ENCODE data around the gene TMEM156.

The TMEM156 gene

DNA sequence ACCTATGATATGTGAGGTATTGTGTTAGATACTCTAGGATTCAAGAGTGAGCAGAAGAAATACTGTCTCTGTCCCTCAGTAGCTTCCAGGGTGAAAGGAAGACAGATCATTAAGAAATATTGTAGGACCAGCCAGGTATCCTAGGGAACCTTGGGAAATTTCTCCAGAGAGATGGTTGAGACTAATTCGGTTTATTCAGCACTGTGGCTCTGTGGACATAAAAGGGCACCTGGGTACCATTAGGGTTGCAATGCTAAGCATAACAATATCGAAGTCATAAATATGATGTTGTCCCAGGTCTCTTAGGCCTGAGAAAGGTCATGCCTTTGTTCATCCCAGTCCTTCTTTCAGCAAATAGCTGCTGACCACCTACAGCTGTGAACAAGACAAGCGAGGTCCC lies 103.6 kb downstream of the TMEM156 start:
- H3K4me3 ChIP-seq (ENCODE audit: low read length), result no peak overlapping the region
- TF ChIP-seq, protein P1, sequence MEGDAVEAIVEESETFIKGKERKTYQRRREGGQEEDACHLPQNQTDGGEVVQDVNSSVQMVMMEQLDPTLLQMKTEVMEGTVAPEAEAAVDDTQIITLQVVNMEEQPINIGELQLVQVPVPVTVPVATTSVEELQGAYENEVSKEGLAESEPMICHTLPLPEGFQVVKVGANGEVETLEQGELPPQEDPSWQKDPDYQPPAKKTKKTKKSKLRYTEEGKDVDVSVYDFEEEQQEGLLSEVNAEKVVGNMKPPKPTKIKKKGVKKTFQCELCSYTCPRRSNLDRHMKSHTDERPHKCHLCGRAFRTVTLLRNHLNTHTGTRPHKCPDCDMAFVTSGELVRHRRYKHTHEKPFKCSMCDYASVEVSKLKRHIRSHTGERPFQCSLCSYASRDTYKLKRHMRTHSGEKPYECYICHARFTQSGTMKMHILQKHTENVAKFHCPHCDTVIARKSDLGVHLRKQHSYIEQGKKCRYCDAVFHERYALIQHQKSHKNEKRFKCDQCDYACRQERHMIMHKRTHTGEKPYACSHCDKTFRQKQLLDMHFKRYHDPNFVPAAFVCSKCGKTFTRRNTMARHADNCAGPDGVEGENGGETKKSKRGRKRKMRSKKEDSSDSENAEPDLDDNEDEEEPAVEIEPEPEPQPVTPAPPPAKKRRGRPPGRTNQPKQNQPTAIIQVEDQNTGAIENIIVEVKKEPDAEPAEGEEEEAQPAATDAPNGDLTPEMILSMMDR (IDR thresholded peaks at IDR 0.05; ENCODE audit: insufficient read depth, low read depth, low read length, missing control alignments), result no peak
- DNase-seq (ENCODE audit: low read depth), result no peak

DNA sequence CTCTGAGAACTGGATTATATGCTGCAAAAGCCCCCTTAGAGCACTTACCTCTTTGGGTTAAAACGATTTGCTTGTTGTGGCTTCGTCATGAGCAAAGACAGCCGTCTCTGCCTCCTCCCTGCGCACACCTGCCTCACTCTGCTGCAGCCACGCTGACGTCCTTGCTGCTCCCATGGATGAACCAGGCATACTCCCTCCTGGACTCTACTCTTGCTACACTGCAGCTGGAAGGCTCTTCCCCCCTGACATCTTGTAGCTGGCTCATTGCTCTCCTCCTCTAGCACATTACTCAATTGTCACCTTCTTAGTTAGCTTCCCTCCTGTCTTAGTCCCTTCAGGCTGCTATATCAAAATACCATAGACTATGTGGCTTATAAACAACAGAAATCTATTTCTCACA lies 105.3 kb downstream of the TMEM156 start:
- no peak for DNase-seq (ENCODE audit: low read depth)
- H3K4me3 ChIP-seq (ENCODE audit: low read length), result no peak overlapping the region
- TF ChIP-seq, protein P1 (IDR thresholded peaks at IDR 0.05; ENCODE audit: insufficient read depth, low read depth, low read length, missing control alignments), result no peak

DNA sequence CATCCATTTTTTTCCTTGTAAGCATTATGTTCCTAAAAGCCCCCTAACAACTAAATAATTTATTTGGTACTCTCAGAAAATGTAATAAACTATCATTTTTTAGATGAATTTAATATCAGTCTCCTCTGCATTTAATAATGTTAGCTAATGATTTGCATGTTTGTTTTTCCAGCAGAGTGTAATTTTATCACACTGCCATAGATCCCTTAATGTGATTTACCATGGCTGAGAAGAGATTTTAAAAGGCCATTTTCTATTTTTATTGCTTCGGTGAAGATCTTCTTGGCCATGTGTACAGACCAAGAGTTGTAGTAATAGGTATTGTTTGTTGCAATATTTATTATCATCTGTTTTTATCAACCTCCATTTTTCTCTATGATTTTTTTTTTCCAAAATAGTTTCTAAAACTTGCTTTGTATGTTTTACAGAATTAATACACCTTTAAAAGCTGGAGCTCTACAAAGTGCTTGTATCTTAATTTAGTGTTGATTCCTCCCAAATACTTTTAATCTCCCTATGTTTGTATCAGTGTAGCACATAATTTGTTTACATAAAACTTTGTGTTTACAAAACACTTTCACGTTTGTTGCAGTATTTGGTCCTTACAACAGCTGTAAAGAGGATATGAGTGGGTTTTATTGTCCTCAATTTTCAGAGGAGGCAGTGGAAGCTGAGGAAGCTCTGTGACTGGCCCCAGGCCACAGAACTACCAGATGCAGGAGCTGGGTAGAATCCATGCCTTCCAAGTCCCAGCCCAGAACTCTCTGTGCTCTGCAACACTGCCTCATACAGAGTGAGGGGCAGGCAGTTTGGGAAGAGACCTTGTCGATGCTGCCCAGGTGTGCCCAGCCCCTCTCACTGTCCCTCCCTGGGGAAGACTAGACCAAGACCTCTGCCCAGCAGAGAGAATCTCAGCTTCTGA lies 106.5 kb downstream of the TMEM156 start:
- no peak overlapping the region for H3K4me3 ChIP-seq (ENCODE audit: low read length)
- DNase-seq (ENCODE audit: low read depth), result no peak
- TF ChIP-seq, protein P1 (IDR thresholded peaks at IDR 0.05; ENCODE audit: insufficient read depth, low read depth, low read length, missing control alignments), result no peak

DNA sequence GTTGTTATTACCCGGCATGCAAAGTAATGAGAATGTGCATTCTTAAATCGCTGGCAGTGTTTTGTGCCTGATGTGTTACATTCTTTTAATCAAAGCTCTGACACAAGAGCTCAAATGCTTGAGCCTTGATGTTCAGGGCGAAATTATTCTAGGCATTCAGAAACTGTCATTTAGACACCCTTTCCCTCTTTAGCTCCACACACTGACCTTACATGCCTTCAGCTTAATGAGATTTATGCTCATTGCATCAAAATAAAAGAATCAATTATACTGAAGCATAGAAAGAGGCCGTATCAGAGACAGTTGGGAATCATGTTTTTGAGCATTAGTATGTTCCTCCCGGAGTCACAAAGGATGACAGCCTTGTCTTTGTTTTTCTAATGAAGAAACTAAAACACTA lies 107.9 kb downstream of the TMEM156 start:
- no peak overlapping the region for H3K4me3 ChIP-seq (ENCODE audit: low read length)
- no peak for DNase-seq (ENCODE audit: low read depth)
- TF ChIP-seq, protein P1 (IDR thresholded peaks at IDR 0.05; ENCODE audit: insufficient read depth, low read depth, low read length, missing control alignments), result no peak

DNA sequence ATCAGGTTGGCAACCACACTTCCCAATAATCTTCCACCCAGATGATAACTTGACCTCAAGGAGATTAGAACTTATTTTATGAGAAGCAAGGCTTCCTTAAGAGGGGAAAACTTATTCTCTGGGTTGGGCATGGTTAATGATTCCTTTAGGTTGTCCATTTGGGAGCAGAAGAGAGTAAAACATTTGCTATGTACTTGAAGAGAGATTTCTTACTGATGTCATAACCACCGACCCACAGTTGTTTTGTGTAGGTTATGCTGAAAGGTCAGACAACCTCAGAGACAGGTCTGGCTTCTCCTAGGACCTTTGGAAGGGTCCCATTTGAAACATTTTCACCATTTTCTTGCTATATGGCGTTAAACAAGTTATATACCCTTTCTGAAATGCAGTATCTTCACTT lies 108.5 kb downstream of the TMEM156 start:
- no peak for DNase-seq (ENCODE audit: low read depth)
- H3K4me3 ChIP-seq (ENCODE audit: low read length), result no peak overlapping the region
- TF ChIP-seq, protein P1 (IDR thresholded peaks at IDR 0.05; ENCODE audit: insufficient read depth, low read depth, low read length, missing control alignments), result no peak

DNA sequence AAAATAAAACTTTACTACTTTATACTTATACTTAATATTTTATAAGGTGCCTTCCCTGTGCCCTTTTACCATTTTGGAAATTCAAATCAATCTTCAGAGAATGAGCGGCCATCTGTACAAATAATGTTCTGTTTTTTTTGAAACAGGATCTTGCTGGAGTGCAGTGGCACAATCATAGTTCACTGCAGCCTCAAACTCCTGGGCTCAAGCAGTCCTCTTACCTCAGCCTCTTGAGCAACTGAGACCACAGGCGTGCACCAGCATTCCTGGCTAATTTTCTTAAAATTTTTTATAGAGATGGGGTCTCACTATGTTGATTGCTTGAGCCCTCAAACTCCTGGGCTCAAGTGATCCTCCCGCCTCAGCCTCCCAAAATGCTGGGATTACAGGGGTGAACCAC lies 111.1 kb downstream of the TMEM156 start:
- H3K4me3 ChIP-seq (ENCODE audit: low read length), result no peak overlapping the region
- TF ChIP-seq, protein P1 (IDR thresholded peaks at IDR 0.05; ENCODE audit: insufficient read depth, low read depth, low read length, missing control alignments), result no peak
- DNase-seq (ENCODE audit: low read depth), result no peak

DNA sequence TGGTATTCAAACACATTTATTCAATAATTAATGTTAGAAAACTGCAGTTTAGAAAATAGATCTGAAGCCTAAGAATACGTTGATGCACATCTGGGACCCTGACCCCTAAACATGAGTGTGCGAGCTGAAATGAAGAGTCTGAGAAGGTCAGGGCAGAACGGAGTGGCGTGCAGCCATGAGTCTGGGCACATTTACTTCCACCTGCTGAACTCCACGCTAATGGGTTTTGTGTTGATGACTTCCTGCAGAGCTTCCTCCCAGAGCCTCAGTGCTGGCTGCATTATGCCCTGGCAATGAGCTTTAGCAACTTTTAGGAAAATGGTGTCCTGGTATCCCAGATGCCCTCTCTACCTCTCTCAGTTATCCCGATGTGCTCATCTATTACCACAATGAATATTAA lies 111.5 kb downstream of the TMEM156 start:
- H3K4me3 ChIP-seq (ENCODE audit: low read length), result no peak overlapping the region
- no peak for DNase-seq (ENCODE audit: low read depth)

More for the DNA sequence above, 111.5 kb downstream of the TMEM156 start:
- TF ChIP-seq, protein P1 (IDR thresholded peaks at IDR 0.05; ENCODE audit: insufficient read depth, low read depth, low read length, missing control alignments), result no peak
